GM23338 (cell line): ENCODE measurements around the gene TMEM117. TPM values are rescaled to one million over a fixed set of nuclear protein-coding genes. Genes with fewer than 3 reads are reported as not detected.

Experiments
- ATAC-seq: fragments of 200-7000 bp; cut with Tn5 transposase; 3 replicates; pipeline ENCODE4 v1.9.1; 2020
- DNase-seq: peaks from one replicate; pipeline ENCODE4 v3.0.0-alpha.2; 2015; ENCODE audit warnings: low spot score
- H2AFZ ChIP-seq: fragments of 200-600 bp; sonication (generic); 2 replicates; pipeline ENCODE4 v1.8.0; 2016; ENCODE audit warnings: antibody characterized with exemption, mild to moderate bottlenecking, moderate library complexity
- H3F3A ChIP-seq: fragments of 200-600 bp; sonication (generic); replicated peaks from 2 replicates; pipeline ENCODE4 v1.8.0; 2017; ENCODE audit warnings: antibody characterized with exemption, mixed run types, low read depth
- H3K27ac ChIP-seq: fragments of 200-600 bp; sonication (generic); 2 replicates; pipeline ENCODE4 v1.6.1; 2016; ENCODE audit warnings: low read depth
- H3K27me3 ChIP-seq: fragments of 200-600 bp; sonication (generic); 2 replicates; pipeline ENCODE4 v1.8.0; 2016; ENCODE audit warnings: mild to moderate bottlenecking, mixed run types, moderate library complexity; ENCODE audit not compliant: insufficient read depth
- H3K36me3 ChIP-seq: fragments of 200-600 bp; sonication (generic); 2 replicates; pipeline ENCODE4 v1.8.0; 2016; ENCODE audit warnings: mild to moderate bottlenecking; ENCODE audit not compliant: insufficient read depth
- H3K4me1 ChIP-seq: fragments of 200-600 bp; sonication (generic); 2 replicates; pipeline ENCODE4 v1.8.0; 2016; ENCODE audit warnings: mild to moderate bottlenecking, moderate library complexity; ENCODE audit not compliant: insufficient read depth
- H3K4me2 ChIP-seq: fragments of 200-600 bp; sonication (generic); 2 replicates; pipeline ENCODE4 v1.7.1; 2017; ENCODE audit warnings: mixed run types
- H3K4me3 ChIP-seq: fragments of 200-600 bp; sonication (generic); 2 replicates; pipeline ENCODE4 v1.6.1; 2016; ENCODE audit warnings: mixed run types
- H3K79me2 ChIP-seq: fragments of 200-600 bp; sonication (generic); replicated peaks from 2 replicates; pipeline ENCODE4 v1.8.0; 2017; ENCODE audit warnings: mild to moderate bottlenecking; ENCODE audit not compliant: insufficient read depth
- H3K9me2 ChIP-seq: fragments of 200-600 bp; sonication (generic); 2 replicates; pipeline ENCODE4 v1.8.0; 2017; ENCODE audit not compliant: insufficient read depth
- H4K20me1 ChIP-seq: fragments of 200-600 bp; sonication (generic); replicated peaks from 2 replicates; pipeline ENCODE4 v1.8.0; 2017; ENCODE audit warnings: mild to moderate bottlenecking; ENCODE audit not compliant: insufficient read depth
- H3K27ac Mint-ChIP-seq: 2 replicates; pipeline ENCODE4 v1.8.0; 2020; ENCODE audit warnings: inconsistent platforms, mild to moderate bottlenecking, moderate library complexity, mixed read lengths
- H3K27me3 Mint-ChIP-seq: 3 replicates; pipeline ENCODE4 v1.8.0; 2022; ENCODE audit warnings: low read depth, mild to moderate bottlenecking, moderate library complexity, mixed read lengths, inconsistent platforms; ENCODE audit not compliant: insufficient read depth, poor library complexity
- H3K36me3 Mint-ChIP-seq: 3 replicates; pipeline ENCODE4 v1.8.0; 2021; ENCODE audit warnings: low read depth, mild to moderate bottlenecking, inconsistent platforms, moderate library complexity, mixed read lengths
- H3K4me1 Mint-ChIP-seq: 3 replicates; pipeline ENCODE4 v1.8.0; 2020; ENCODE audit warnings: mild to moderate bottlenecking, inconsistent platforms, mixed read lengths
- H3K4me3 Mint-ChIP-seq: 3 replicates; pipeline ENCODE4 v1.8.0; 2021; ENCODE audit warnings: moderate library complexity, mild to moderate bottlenecking, inconsistent platforms, mixed read lengths
- H3K9me3 Mint-ChIP-seq: 3 replicates; pipeline ENCODE4 v1.8.0; 2020; ENCODE audit warnings: moderate library complexity, mild to moderate bottlenecking, inconsistent platforms, mixed read lengths
- CREB1 ChIP-seq: fragments of 250-450 bp; sonication (Bioruptor Pico); IDR thresholded peaks from 2 replicates; pipeline ENCODE4 v1.5.0; 2020; ENCODE audit warnings: low read depth, mild to moderate bottlenecking, moderate library complexity
- CTCF ChIP-seq, 2 experiments: fragments of 200-600 bp in 1 of 2; sonication (generic) in 1 of 2; conservative IDR thresholded peaks; 2 replicates each; pipeline versions ENCODE4 v1.5.1 to v1.6.1; 2016 to 2017; ENCODE audit warnings: antibody characterized with exemption in 2 of 2, low read depth in 2 of 2, mild to moderate bottlenecking in 2 of 2, moderate library complexity in 1 of 2
- EZH2 ChIP-seq: fragments of 200-600 bp; sonication (generic); IDR thresholded peaks from one replicate; pipeline ENCODE4 v1.8.0; 2017; ENCODE audit warnings: antibody characterized with exemption, mild to moderate bottlenecking, low read depth; ENCODE audit not compliant: unreplicated experiment
- JUNB ChIP-seq: IDR thresholded peaks from one replicate; pipeline ENCODE4 v1.6.1; 2016; ENCODE audit warnings: antibody characterized with exemption; ENCODE audit not compliant: unreplicated experiment
- NANOG ChIP-seq: IDR thresholded peaks from 2 replicates; pipeline ENCODE4 v1.6.1; 2016; ENCODE audit warnings: antibody characterized with exemption, borderline replicate concordance
- POLR2AphosphoS5 ChIP-seq: IDR thresholded peaks from 2 replicates; pipeline ENCODE4 v1.6.1; 2016; ENCODE audit warnings: antibody characterized with exemption, low read depth
- REST ChIP-seq: IDR thresholded peaks from one replicate; pipeline ENCODE4 v1.6.1; 2018; ENCODE audit warnings: antibody characterized with exemption; ENCODE audit not compliant: unreplicated experiment
- STAT1 ChIP-seq: IDR thresholded peaks from one replicate; pipeline ENCODE4 v1.6.1; 2016; ENCODE audit warnings: antibody characterized with exemption; ENCODE audit not compliant: unreplicated experiment
- ZNF114 ChIP-seq: fragments of 250-450 bp; sonication (Bioruptor Pico); IDR thresholded peaks from 2 replicates; pipeline ENCODE4 v1.5.0; 2020; ENCODE audit warnings: mild to moderate bottlenecking, moderate library complexity
- ZNF331 ChIP-seq: fragments of 250-450 bp; sonication (Bioruptor Pico); IDR thresholded peaks from 2 replicates; pipeline ENCODE4 v1.5.0; 2020; ENCODE audit warnings: low read depth, mild to moderate bottlenecking, moderate library complexity
- polyA plus RNA-seq: library from polyadenylated mRNA; unstranded; fragments of >200 nt; fragmentation: Nextera tagmentation; extraction: Ambion mirVana; gene quantifications from 2 replicates; pipeline ENCODE4 v1.2.1, GENCODE V29; 2016
- total RNA-seq: library from RNA; depleted of rRNA; stranded (reverse); fragments of >200 nt; shearing (Covaris generic); gene quantifications from 2 replicates; pipeline ENCODE4 v1.2.3, GENCODE V29; 2014

TMEM117 gene
- total and polyA plus RNA-seq, 2 experiments from 2014 or later: 0.94 to 1.6 TPM

GRCh38 chr12:44225149-44225510 is 389.2 kb downstream of the TMEM117 start (continued):
- TF ChIP-seq ZNF114 (CRISPR knock-in tag): no peak
- TF ChIP-seq REST: no peak
- TF ChIP-seq CREB1 (CRISPR knock-in tag): no peak

- Histone ChIP-seq H3F3A (no peaks in the 10 kb centered on the region), H4K20me1 (no peaks in the 10 kb centered on the region), H3K4me3 (no peak overlapping the region), H3K79me2 (no peaks in the 10 kb centered on the region), H3K27me3 (no peaks in the 10 kb centered on the region), H3K4me1 (peaks cover 4% of the 10 kb centered on the region; the same call in 1 of the 2 replicates), H3K27ac (no peak overlapping the region), H3K9me2 (no peaks in the 10 kb centered on the region), H3K4me2 (no peak overlapping the region), H2AFZ (no peak overlapping the region), H3K36me3 (no peaks in the 10 kb centered on the region)
- DNase-seq (no peak), ATAC-seq (no peak)
- Mint-ChIP-seq H3K27me3 (no peaks in the 10 kb centered on the region), H3K4me1 (peaks cover 7% of the 10 kb centered on the region), H3K9me3 (no peaks in the 10 kb centered on the region), H3K36me3 (no peaks in the 10 kb centered on the region), H3K4me3 (no peak overlapping the region), H3K27ac (no peak overlapping the region)
- TF ChIP-seq STAT1: no peak
Observed at GRCh38 chr12:44227616-44228015, 391.7 kb downstream of the TMEM117 start.

- H3K27ac ChIP-seq: no peak overlapping the region
- Mint-ChIP-seq H3K36me3 (no peaks in the 10 kb centered on the region), H3K27me3 (no peaks in the 10 kb centered on the region), H3K4me3 (no peak overlapping the region), H3K27ac (no peak overlapping the region), H3K9me3 (no peaks in the 10 kb centered on the region), H3K4me1 (peaks cover under 1% of the 10 kb centered on the region; the same call in 2 of the 3 replicates)
- H3K79me2 ChIP-seq: no peaks in the 10 kb centered on the region
- DNase-seq (no peak), ATAC-seq (no peak)
- H3K9me2 ChIP-seq: no peaks in the 10 kb centered on the region
- H3F3A ChIP-seq: no peaks in the 10 kb centered on the region
- no peaks in the 10 kb centered on the region for H4K20me1 ChIP-seq
- H3K4me2 ChIP-seq: no peak overlapping the region
- no peak overlapping the region for H3K4me3 ChIP-seq
- H2AFZ ChIP-seq: no peak overlapping the region
- H3K36me3 ChIP-seq: no peaks in the 10 kb centered on the region
- no peaks in the 10 kb centered on the region for H3K27me3 ChIP-seq
- H3K4me1 ChIP-seq: peaks cover 4% of the 10 kb centered on the region; the same call in 1 of the 2 replicates
- TF ChIP-seq NANOG (no peak), JUNB (no peak), CTCF (conservative IDR thresholded peaks at IDR 0.05; ENCODE audit: low read depth in 2 of 2) (no peak), POLR2AphosphoS5 (no peak), ZNF331 (no peak), STAT1 (no peak), EZH2 (no peak)
Observed at GRCh38 chr12:44229846-44230245, 394.0 kb downstream of the TMEM117 start.
